ENCODE results near the gene SMPD3. TPM values are rescaled to one million over a fixed set of nuclear protein-coding genes. Genes with fewer than 3 reads are reported as not detected.

SMPD3 gene
- total RNA-seq, 1 experiment from 2014 or later, result 1.4 TPM

GRCh38 chr16:68383858-68384257 is 64.5 kb downstream of the SMPD3 start:
- DNase-seq (ENCODE audit: low spot score) (no peak), ATAC-seq (no peak)
- H3K27me3 Mint-ChIP-seq (ENCODE audit: low read depth), result no peaks in the 10 kb centered on the region
- H3K4me3 Mint-ChIP-seq, result no peak overlapping the region
- H3K27ac Mint-ChIP-seq, result no peak overlapping the region
- TF ChIP-seq NR3C1 (CRISPR knock-in tag; conservative IDR thresholded peaks at IDR 0.05; ENCODE audit: low read depth) (no peak), ELF4 (CRISPR knock-in tag; IDR thresholded peaks at IDR 0.05; ENCODE audit: low read depth) (no peak), MAX (CRISPR knock-in tag; IDR thresholded peaks at IDR 0.05) (no peak), CREB1 (CRISPR knock-in tag; IDR thresholded peaks at IDR 0.05) (no peak), HMGA2 (CRISPR knock-in tag; IDR thresholded peaks at IDR 0.05) (no peak), JAZF1 (CRISPR knock-in tag; IDR thresholded peaks at IDR 0.05) (no peak), ZNF396 (CRISPR knock-in tag; IDR thresholded peaks at IDR 0.05; ENCODE audit: borderline replicate concordance) (no peak), FOXJ3 (CRISPR knock-in tag; IDR thresholded peaks at IDR 0.05; ENCODE audit: borderline replicate concordance) (no peak), ERG (CRISPR knock-in tag; IDR thresholded peaks at IDR 0.05) (no peak), ZNF219 (CRISPR knock-in tag; IDR thresholded peaks at IDR 0.05; ENCODE audit: borderline replicate concordance) (no peak)
- peaks cover 44% of the 10 kb centered on the region for H3K4me1 Mint-ChIP-seq
- ChIA-PET POLR2A (no interaction called here), CTCF (interaction anchor here (1.0 to 1.8 kb wide), 7 partner anchors 10 to 137 kb away, joined by 3 to 16 read pairs (median 5); no protein-coding TSS in a partner anchor)
- H3K9me3 Mint-ChIP-seq, result no peaks in the 10 kb centered on the region
- H3K36me3 Mint-ChIP-seq, result no peaks in the 10 kb centered on the region

- no peaks in the 10 kb centered on the region for H3K27me3 Mint-ChIP-seq (ENCODE audit: low read depth)
- DNase-seq (ENCODE audit: low spot score), result peak; percentile 59
- ChIA-PET CTCF (interaction anchor here (0.6 to 2.4 kb wide), 19 partner anchors 9 to 138 kb away, joined by 3 to 19 read pairs (median 5); partner anchors contain the start of gene SLC7A6), POLR2A (no interaction called here)
- peaks cover 36% of the 10 kb centered on the region for H3K4me1 Mint-ChIP-seq
- no peaks in the 10 kb centered on the region for H3K36me3 Mint-ChIP-seq
- H3K27ac Mint-ChIP-seq, result no peak overlapping the region
- no peaks in the 10 kb centered on the region for H3K9me3 Mint-ChIP-seq
- H3K4me3 Mint-ChIP-seq, result no peak overlapping the region
- ATAC-seq, result peak; percentile 82
- TF ChIP-seq MAX (CRISPR knock-in tag; IDR thresholded peaks at IDR 0.05), result no peak
- TF ChIP-seq FOXP1 (CRISPR knock-in tag; IDR thresholded peaks at IDR 0.05; ENCODE audit: borderline replicate concordance), result 0 out of 2 replicates have a peak, but pooled peaks have one; percentile 33
- TF ChIP-seq CTCF (IDR thresholded peaks at IDR 0.05), result peak; percentile 56
These were observed 66.0 kb downstream of the SMPD3 start for GRCh38 chr16:68382296-68382718.

GRCh38 chr16:68381363-68381724 is 67.0 kb downstream of the SMPD3 start:
- ChIA-PET POLR2A (no interaction called here), CTCF (interaction anchor here (0.8 to 2.4 kb wide), 19 partner anchors 8 to 146 kb away, joined by 3 to 19 read pairs (median 5); partner anchors contain the start of gene SMPD3)
- TF ChIP-seq ZNF219 (CRISPR knock-in tag; IDR thresholded peaks at IDR 0.05; ENCODE audit: borderline replicate concordance) (no peak), E2F5 (CRISPR knock-in tag; IDR thresholded peaks at IDR 0.05) (no peak), ELF4 (CRISPR knock-in tag; IDR thresholded peaks at IDR 0.05; ENCODE audit: low read depth) (no peak), PRDM15 (CRISPR knock-in tag; IDR thresholded peaks at IDR 0.05) (no peak), ZNF232 (CRISPR knock-in tag; IDR thresholded peaks at IDR 0.05) (no peak), USF1 (CRISPR knock-in tag; IDR thresholded peaks at IDR 0.05) (peak; percentile 67; the same call in 1 of the 2 replicates), USF2 (CRISPR knock-in tag; IDR thresholded peaks at IDR 0.05) (peak; percentile 84), NFYB (CRISPR knock-in tag; conservative IDR thresholded peaks at IDR 0.05; ENCODE audit: low read depth) (peak; percentile 81), SMAD4 (CRISPR knock-in tag; IDR thresholded peaks at IDR 0.05) (no peak)
- Mint-ChIP-seq H3K9me3 (no peaks in the 10 kb centered on the region), H3K4me3 (no peak overlapping the region), H3K27me3 (ENCODE audit: low read depth) (no peaks in the 10 kb centered on the region), H3K36me3 (no peaks in the 10 kb centered on the region), H3K4me1 (peaks cover 31% of the 10 kb centered on the region), H3K27ac (no peak overlapping the region)
- ATAC-seq, result no peak
- DNase-seq (ENCODE audit: low spot score), result no peak

Data from WTC11 (cell line).